Stromal cell of bone marrow (primary cell): ENCODE results near the gene C2CD5.
"Not testable (repeated sequence)": the region's sequence is repeated elsewhere in the genome, so short reads cannot be mapped to it uniquely, and the experiment has no call there.

Experiments used
- DNase-seq: peaks from one replicate; pipeline ENCODE4 v3.0.0-alpha.2; 2012; ENCODE audit warnings: low read depth

Gene C2CD5

DNA sequence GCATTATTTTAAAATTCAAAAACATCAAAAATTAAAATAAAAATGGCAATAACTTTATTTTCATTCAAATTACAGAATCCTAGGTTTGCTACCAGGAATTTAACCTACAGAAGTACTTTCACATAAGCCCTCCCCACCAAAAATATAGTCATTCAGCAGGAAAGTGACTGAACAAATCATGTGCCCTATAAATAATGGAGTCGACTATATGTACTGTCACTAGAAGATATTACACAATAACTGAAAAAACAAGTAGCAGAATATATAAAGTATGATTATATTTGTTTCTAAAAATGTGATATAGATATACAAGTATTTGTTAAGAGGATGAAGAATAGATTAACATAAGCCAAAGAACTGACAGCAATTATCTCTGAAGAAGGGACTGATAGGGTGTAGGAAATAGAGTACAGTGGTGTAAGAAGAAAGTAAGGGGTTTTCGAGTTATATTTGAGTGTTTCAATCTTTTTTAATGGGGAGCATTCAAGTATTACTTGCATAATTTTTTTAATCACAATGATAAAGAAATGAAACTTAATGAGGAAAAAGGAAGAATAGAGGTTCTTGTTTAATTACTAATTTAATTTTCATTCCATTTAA, 7.9 kb downstream of the C2CD5 start:
- no peak for DNase-seq

DNA sequence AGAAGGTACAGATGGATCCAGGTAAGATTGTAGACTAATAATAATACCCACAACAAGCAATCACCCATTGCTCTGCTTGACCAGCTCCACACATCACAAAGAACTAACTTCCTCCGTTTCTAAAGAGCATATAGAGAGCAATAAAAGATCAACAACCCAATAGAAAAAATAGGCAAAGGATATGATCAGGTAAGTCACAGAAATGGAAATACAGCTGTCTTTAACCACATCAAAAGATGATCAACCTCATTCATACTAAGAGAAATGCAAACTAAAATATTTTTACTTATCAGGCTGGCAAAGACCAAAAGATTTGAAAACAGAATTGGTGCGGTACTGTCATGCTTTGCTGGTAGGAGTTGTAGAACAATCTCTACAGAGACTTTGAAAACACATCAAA, 8.9 kb downstream of the C2CD5 start:
- DNase-seq, result no peak

DNA sequence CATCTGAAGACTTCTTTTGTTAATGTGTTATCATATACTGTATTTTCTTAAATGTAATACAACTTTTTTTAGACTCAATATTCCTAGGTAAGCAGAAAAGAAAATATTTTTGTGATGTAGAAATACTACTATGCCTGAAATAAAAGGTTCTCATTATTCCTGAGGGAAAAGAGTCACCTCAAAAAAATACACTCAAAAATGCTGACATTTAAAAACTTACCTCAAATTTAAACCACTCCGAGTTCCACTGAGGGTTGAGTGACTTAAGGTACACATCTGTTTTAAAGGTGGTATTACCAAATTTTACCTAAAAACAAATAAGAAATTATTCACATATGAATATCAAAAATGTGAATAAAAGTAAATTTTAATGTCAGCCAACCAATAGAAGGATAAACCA, 9.3 kb downstream of the C2CD5 start:
- no peak for DNase-seq

DNA sequence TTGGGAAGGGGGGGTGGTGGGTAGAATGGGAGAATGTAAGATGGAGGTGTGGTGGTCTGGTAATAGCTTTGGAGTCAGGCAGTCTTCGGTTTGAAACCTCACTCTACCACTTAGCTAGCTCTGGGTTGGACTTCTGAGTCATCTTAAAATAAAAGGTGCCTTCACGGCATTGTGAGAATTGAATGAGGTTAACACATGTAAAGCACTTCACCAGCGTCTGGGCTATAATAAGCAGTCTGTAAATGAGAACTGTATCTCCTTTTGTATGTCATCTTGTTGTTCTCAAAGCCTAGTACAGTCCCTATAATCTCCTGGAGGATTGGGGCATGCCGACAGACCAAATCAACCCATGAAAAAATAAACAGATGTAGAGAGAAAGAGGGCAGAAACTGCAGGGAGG, 11.2 kb downstream of the C2CD5 start:
- no peak for DNase-seq

DNA sequence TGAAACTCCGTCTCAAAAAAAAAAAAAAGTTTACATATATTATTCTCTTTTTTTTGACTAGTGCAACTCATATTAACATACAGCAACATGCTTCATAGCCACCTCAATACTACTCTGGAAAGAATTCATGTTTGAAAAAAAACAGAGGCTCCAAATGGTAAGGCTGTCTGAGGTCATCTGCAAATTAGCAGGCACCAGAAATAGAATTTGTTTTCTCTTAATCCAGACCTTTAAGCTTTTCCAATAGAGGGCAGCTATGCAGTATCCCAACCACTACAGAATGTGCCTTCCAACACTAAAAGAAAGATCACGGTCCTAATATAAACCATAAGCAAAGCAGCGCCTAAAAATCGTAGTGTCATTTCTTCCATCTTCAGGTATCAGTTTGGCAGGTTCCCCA, 12.0 kb downstream of the C2CD5 start:
- DNase-seq, result no peak

DNA sequence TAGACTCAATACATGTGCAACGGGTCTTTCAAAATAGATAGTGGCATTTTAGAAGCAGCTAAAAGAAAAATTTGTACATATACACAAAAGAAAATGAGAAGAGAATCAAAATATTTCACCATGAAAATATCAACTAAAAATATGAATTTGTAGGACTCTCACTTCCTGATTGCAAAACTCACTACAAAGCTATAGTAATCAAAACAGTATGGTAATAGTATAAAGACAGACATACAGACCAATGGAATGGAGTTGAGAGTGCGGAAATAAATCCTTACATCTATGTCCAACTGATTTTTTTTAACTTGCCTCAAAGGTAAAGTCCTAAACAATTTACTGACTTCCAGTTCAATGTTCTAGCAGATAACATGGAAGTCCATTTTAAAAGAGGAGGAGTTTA, 13.1 kb downstream of the C2CD5 start:
- DNase-seq, result no peak

DNA sequence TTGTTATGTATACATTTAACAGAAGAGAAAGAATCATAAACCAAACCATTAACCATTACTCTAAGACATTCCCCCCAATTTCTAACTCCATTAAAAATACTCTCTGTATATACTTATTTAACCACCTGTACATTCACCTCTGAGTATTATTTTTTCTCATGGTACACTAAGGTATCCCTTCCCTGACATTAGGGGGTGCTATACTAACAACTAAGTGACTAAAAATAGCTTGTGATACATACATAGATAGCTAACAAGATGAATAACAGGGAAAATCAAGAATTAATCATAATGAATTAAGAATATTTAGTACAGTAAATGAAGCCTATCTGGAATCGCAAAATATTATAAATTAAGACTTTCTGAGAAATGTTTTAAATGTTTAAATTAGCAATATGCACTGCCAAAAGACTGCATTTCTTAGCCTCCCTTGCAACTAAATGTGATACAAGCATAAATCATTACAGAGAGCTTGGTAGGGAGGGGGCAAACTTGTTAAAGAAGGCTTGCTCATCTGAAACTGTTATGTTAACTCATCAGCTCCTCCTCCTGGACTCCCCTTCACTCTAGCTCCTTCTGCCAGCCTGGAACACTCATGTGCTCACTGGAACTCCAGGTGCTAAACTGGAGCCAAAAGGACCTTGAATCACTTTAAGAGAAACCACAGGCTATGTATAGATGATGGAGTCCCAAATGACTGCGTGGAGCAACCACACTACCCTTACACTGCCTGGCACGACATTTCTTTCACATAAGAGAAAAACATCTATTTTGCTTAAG, 14.9 kb downstream of the C2CD5 start:
- no peak for DNase-seq

DNA sequence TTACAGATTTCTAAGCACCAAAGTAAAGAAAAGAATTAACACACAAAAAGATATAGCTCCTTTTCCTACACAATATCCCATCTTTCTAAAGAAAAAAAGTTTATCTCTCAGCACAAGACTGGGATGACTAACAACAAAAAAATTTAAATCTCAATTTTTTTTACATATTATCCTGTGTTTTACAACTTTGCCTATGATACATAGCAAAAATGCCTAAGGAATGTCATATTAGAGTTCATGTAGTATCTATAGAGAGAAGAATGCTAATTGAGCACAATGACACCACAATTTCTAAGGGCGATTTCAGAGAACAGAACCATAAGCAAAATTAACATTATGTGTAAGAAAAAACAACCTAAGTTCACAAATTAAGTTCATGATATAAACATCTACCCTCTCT, 16.3 kb downstream of the C2CD5 start:
- DNase-seq, result no peak

DNA sequence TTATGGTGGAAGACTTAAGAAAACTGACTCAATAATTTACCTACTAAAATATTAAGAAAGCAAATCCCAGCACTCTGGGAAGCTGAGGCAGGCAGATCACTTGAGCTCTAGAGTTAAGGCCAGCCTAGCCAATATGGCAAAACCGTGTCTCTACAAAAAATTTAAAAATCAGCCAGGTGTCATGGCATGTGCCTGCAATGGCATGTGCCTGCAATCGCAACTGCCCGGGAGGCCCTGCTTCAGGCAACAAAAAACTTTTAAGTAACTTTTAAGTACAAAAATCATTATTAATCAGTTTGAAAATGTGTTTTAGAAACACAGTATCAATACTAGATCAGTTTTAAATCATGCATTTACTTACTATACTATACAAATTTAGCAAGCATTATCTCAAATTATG, 17.5 kb downstream of the C2CD5 start:
- no peak for DNase-seq

DNA sequence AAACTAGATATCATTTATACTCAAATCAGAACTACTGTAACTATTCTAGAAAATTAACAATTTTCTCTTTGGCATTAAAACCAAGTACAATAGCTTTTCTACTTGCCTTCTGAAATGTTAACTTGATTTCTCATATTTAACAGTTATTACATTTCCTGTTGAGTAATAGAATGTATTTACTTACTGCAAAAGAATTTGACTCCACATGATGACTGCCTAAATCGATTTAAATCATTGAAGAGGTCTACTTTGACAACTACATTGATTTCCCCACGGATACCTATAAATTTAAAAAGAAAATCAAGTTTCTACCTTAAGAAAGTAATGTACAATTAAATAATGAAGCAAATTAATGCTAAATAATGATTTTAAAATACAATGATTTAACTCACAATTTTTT, 18.9 kb downstream of the C2CD5 start:
- no peak for DNase-seq

DNA sequence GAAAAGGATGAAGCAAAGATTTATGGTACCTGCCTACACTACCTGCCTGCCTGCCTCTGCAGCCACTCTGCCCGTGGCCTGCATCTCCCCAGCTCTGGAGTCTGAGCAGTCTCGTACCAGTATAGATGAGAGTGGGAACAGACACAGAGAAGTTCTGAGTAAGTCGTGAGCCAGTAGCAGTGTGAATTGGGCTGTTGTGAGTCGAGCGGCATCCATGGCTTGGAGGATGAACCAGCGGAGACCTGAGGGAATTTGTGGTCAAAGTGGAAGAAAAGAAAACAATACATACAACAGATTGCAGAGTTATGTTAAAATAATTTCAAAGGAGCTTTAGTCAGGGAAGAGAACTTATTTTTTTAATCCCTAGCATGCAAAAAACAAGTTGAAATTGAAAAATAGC, 25.3 kb downstream of the C2CD5 start:
- DNase-seq, result peak; percentile 78

DNA sequence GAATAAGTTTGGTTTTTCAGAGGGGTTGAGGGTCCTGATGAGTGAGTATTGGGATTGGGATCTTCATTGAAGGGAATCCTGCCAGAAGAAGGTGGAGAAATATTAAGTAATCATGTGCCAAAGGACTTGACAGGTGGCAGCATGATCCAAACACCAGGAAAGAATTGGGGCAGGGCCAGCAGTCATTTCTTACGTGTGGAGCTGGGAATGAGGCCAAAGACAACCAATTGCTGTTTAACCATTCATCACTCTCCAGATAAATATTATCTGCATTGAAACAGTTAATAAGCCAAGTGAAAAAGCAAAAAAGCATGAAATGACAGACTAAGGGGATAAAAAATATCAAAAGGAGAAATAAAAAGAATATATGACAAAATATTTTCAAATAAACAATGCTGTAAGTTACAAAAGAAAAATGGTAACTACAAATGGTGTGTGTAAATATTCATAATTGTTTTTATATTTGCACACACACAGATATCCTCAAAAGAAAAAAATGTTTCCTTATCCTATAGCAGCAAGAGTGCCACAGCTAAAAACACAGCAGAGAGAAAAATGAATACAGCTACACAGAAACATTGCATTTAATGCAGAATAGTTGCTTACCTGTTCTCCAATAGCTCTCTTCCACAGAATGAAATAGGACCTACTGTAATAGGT, 26.2 kb downstream of the C2CD5 start:
- DNase-seq, result no peak

DNA sequence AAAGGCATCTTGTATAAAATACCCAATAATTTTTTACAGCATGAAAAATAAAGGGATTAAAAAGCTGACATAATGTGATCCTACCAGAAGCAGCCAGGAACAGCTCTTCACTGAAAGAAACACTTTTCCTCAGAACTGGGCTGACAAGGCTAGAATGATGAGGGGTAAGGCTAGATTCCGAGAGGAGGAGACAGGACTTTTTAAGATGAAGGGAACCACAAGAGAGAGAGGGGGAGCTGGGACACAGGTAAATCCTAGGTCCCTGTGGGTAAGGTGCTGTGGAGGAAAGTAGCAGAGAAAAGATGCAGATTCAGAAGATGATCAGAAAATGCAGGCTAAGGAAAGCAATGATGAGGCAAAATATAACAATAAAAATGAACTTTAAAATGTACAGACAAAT, 29.5 kb downstream of the C2CD5 start:
- DNase-seq, result no peak

DNA sequence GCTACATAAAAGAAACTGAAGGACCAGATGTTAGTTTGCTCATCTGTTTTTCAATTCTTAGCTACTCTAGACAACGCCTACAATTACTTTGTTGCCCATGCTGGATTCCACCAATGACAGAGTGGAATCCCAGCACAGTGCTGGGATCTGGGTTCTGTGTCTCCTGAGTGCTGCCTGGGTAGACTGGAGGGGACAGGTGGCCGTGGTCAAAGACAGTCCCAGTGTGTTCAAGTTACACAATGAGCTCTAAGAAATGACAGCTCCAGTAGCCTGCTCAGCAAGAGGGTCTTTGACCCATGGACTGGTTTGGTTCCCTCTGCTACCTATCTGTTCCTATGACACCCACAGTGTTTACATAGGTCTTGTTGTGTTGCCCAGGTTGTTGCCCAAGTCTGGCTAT, 38.5 kb downstream of the C2CD5 start:
- DNase-seq, result no peak

DNA sequence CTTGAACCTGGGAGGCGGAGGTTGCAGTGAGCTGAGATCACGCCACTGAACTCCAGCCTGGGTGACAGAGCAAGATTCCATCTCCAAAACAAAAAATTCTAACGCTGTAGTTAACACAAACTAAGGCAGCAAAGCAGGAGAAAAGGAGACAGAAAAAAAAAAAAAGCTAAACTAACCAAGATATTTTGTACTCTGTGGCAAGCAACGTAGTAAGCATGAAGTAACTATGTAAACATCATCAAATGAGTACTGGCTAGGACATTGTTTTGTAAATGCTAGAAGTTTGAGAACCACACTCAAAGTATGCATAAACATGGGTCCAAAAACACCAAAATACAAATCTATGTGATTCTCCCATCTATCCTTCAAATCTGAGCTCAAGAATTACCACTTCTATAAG, 44.2 kb downstream of the C2CD5 start:
- DNase-seq, result no peak

DNA sequence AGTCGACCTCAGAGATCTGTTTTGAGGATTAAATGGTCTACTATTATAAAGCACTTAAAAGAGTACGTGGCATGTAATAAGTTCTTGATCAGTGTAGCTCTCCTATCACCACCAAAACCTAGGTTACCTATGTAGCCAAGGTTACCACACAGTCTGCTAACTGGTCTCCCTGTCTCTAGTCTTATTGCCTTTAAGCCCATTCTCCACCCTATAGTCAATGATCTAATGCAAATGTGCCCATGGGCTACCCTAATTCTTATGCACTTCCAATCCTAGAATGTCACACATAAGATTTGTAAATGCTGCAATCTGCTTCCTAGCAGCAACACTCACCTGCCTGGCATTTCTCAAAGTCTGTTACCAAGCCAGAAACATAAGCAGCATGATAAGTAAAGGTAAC, 44.9 kb downstream of the C2CD5 start:
- no peak for DNase-seq

DNA sequence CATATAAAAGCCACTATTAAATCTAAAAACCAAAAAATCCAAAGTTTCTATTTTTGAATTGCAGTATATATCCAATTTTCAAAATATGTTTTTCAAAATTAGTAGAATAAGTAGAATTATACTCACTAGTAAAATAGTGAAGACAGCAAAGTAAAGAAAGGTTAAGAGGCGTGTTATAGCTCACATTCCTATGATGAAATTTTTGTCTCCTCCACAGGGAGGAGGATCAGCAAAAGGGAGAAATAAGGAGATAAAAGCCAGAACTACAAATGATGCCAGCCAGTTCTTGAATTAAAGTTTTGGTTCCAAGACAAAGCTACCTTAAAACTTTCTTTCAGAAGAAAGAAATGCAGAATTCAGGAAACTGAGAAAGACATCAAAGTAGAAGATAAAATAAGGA, 50.0 kb downstream of the C2CD5 start:
- no peak for DNase-seq

DNA sequence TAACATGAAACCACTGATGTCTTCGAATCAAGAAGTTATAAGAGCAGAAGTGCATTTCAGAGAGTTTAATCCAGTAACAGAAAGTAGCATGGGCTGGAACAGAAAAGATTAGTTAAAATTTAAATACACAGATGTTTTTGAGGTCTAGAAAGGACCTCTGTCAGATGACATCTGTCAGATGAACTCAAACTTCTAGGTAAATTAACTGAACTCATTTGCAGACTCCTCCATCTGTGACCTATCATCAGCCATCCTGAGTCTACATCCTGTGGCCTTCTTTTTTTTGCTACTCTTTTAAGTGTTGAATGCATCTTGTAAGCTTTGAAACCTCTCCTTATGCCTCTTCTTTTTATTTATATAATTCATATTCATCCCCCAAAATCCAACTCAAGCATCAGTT, 53.3 kb downstream of the C2CD5 start:
- DNase-seq, result no peak

DNA sequence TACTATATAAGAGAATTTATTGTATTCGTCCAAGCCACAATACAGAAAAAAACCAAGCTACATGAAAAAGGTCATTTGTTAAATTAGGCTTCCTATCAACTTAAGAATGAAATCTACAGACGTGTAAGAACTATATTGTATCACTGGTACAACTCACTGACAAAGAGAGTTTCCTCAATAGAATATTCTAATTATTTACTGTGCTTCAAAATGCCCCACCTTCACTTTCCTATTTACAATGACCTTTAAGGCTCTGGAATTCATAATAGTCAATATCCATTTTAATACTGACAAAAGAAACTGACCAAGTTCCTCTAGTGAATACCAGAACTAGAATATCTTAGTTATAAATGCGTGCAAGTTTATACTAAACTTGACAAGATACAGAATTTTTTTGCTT, 55.9 kb downstream of the C2CD5 start:
- no peak for DNase-seq

DNA sequence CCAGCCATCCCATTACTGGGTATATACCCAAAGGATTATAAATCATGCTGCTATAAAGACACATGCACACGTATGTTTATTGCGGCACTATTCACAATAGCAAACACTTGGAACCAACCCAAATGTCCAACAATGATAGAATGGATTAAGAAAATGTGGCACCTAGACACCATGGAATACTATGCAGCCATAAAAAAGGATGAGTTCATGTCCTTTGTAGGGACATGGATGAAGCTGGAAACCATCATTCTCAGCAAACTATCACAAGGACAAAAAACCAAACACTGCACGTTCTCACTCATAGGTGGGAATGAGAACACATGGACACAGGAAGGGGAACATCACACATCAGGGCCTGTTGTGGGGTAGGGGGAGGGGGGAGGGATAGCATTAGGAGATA, 56.7 kb downstream of the C2CD5 start:
- DNase-seq, result not testable (repeated sequence)

DNA sequence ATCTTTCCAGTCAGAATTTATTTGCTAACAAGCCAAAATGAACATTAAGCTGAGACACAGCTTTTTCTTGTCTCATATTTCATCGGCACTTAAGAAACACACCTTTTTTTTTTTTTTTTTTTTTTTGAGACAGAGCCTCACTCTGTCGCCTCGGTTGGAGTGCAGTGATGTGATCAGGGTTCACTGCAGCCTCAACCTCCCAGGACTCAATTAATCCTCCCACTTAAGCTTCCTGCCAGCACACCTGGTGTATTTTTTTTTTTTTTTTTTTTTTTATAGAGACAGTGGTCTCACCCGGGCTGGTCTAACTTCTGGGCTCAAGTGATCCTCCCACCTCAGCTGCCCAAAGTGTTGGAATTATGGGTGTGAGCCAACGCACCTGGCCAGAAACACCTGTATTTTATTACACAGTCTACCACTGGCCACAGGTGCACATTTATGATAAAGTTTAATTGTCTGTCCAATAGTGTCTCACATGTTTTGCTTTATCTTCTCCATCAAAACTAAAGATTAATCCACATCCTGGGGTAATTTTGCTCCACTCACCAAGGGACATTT, 62.7 kb downstream of the C2CD5 start:
- DNase-seq, result no peak

DNA sequence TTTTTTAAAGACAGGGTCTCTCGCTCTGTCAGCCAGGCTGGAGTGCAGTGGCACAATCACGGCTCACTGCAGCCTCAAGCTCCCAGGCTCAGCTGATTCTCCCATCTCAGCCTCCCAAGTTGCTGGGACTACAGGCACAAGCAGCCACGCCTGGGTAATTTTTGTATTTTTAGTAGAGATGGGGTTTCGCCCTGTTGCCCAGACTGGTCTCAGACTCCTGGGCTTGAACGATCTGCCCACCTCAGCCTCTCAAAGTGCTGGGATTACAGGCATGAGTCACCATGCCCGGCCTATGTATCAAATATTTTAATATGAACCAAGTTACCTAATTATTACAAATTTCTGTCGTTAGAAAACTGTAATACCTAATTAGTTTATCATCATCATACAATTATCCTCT, 63.5 kb downstream of the C2CD5 start:
- DNase-seq, result not testable (repeated sequence)

DNA sequence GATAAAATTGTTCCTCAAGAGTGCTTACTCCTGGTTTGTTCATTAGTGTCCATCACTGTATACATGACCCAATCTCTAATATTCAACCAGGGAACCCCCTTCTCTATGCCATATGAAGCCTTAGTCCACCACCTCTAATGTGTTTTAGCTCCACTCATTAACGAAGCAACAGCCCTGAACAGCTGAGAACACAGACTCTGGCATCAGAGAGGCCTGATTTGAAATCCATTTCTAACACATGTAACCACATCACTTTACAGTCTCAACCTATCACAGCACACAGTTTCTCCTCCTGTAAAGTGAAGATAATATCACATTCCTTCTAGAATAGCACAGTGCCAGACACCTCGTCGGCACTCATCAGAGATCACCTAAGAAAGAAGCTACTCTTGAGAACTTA, 64.3 kb downstream of the C2CD5 start:
- DNase-seq, result no peak
